Mesenchymal stem cell (in vitro differentiated cells and primary cell): ENCODE data around the gene CLCN4.

Source experiments
- DNase-seq: peaks from one replicate; pipeline ENCODE4 v3.0.0-alpha.2; 2013
- H2AFZ ChIP-seq: one replicate; pipeline ENCODE4 v1.6.1; 2013; ENCODE audit warnings: low read depth, mild to moderate bottlenecking, control low read depth, inconsistent platforms, low read length, moderate library complexity
- H2AK5ac ChIP-seq: 2 replicates; pipeline ENCODE4 v1.6.1; 2013; ENCODE audit warnings: low read length, moderate library complexity, mild to moderate bottlenecking, inconsistent platforms; ENCODE audit not compliant: severe bottlenecking
- H2BK120ac ChIP-seq: one replicate; pipeline ENCODE4 v1.6.1; 2013; ENCODE audit warnings: low read depth, mild to moderate bottlenecking, inconsistent platforms, low read length, moderate library complexity
- H2BK12ac ChIP-seq, 2 experiments: one replicate each; pipeline ENCODE4 v1.6.1; 2013; ENCODE audit warnings: inconsistent platforms in 2 of 2, low read length in 2 of 2, mild to moderate bottlenecking in 2 of 2, moderate library complexity in 2 of 2, control low read depth in 1 of 2
- H2BK15ac ChIP-seq: one replicate; pipeline ENCODE4 v1.6.1; 2013; ENCODE audit warnings: mild to moderate bottlenecking, low read depth, inconsistent platforms; ENCODE audit not compliant: poor library complexity, severe bottlenecking
- H2BK5ac ChIP-seq: 2 replicates; pipeline ENCODE4 v1.6.1; 2013; ENCODE audit warnings: low read depth, mild to moderate bottlenecking, low read length, control low read depth, inconsistent platforms; ENCODE audit not compliant: poor library complexity, severe bottlenecking
- H3K14ac ChIP-seq, 2 experiments: one replicate each; pipeline ENCODE4 v1.6.1; 2013; ENCODE audit warnings: inconsistent platforms in 2 of 2, low read length in 2 of 2, control low read depth in 1 of 2, mild to moderate bottlenecking in 1 of 2, moderate library complexity in 1 of 2
- H3K18ac ChIP-seq, 2 experiments: one replicate each; pipeline ENCODE4 v1.6.1; 2013; ENCODE audit warnings: inconsistent platforms in 2 of 2, low read length in 2 of 2, control low read depth in 1 of 2, low read depth in 1 of 2, mild to moderate bottlenecking in 1 of 2
- H3K23ac ChIP-seq, 2 experiments: one replicate each; pipeline ENCODE4 v1.6.1; 2013; ENCODE audit warnings: inconsistent platforms in 2 of 2, low read length in 2 of 2, mild to moderate bottlenecking in 2 of 2, moderate library complexity in 2 of 2, control low read depth in 1 of 2
- H3K27ac ChIP-seq: 2 replicates; pipeline ENCODE4 v1.5.1; 2013; ENCODE audit warnings: mild to moderate bottlenecking, moderate library complexity, low read length, control low read depth, inconsistent platforms; ENCODE audit not compliant: poor library complexity, severe bottlenecking
- H3K27me3 ChIP-seq, 2 experiments: 2 replicates each; pipeline versions ENCODE4 v1.6.1 to v1.7.0; 2013; ENCODE audit warnings: low read length in 2 of 2, mild to moderate bottlenecking in 2 of 2, moderate library complexity in 2 of 2, control low read depth in 1 of 2, inconsistent platforms in 1 of 2; ENCODE audit not compliant: control insufficient read depth in 1 of 2, insufficient read depth in 1 of 2
- H3K36me3 ChIP-seq, 2 experiments: 2 replicates each; pipeline versions ENCODE4 v1.6.1 to v1.7.0; 2013; ENCODE audit warnings: low read length in 2 of 2, control low read depth in 1 of 2, inconsistent platforms in 1 of 2, low read depth in 1 of 2, mild to moderate bottlenecking in 1 of 2; ENCODE audit not compliant: insufficient read depth in 2 of 2, control insufficient read depth in 1 of 2
- H3K4ac ChIP-seq, 2 experiments: one replicate each; pipeline ENCODE4 v1.6.1; 2013; ENCODE audit warnings: inconsistent platforms in 2 of 2, low read length in 2 of 2, mild to moderate bottlenecking in 2 of 2, moderate library complexity in 2 of 2, control low read depth in 1 of 2, low read depth in 1 of 2
- H3K4me1 ChIP-seq: 2 replicates; pipeline ENCODE4 v1.6.1; 2013; ENCODE audit warnings: low read depth, low read length, control low read depth; ENCODE audit not compliant: control insufficient read depth, insufficient read depth
- H3K4me2 ChIP-seq: 2 replicates; pipeline ENCODE4 v1.6.1; 2013; ENCODE audit warnings: low read length, mild to moderate bottlenecking, inconsistent platforms; ENCODE audit not compliant: poor library complexity, severe bottlenecking
- H3K4me3 ChIP-seq, 2 experiments: 2 replicates each; pipeline versions ENCODE4 v1.5.1 to v1.7.0; 2013; ENCODE audit warnings: low read length in 2 of 2, mild to moderate bottlenecking in 2 of 2, control low read depth in 1 of 2, low read depth in 1 of 2; ENCODE audit not compliant: insufficient read depth in 1 of 2
- H3K79me1 ChIP-seq: replicated peaks from 2 replicates; pipeline ENCODE4 v1.6.1; 2013; ENCODE audit warnings: mild to moderate bottlenecking, control low read depth, low read length, inconsistent platforms; ENCODE audit not compliant: poor library complexity, severe bottlenecking
- H3K9ac ChIP-seq: 2 replicates; pipeline ENCODE4 v1.7.0; 2013; ENCODE audit warnings: mild to moderate bottlenecking, low read length, moderate library complexity
- H3K9me3 ChIP-seq: 2 replicates; pipeline ENCODE4 v1.7.0; 2013; ENCODE audit warnings: mild to moderate bottlenecking, low read length; ENCODE audit not compliant: control insufficient read depth
- H4K8ac ChIP-seq: one replicate; pipeline ENCODE4 v1.6.1; 2013; ENCODE audit warnings: inconsistent platforms, mild to moderate bottlenecking, low read length, moderate library complexity
- H4K91ac ChIP-seq: one replicate; pipeline ENCODE4 v1.6.1; 2013; ENCODE audit warnings: mild to moderate bottlenecking, low read length, inconsistent platforms
- WGBS: methylation state at CpG from one replicate; pipeline ENCODE4 v1.1.7; 2013; ENCODE audit warnings: mixed read lengths; 5-methylcytosine and 5-hydroxymethylcytosine counted together

The CLCN4 gene

GRCh38 chrX:10155137-10155536 is 1.6 kb upstream of the CLCN4 start:
- Histone ChIP-seq H4K8ac (no peak overlapping the region), H2BK5ac (no peak overlapping the region), H2AFZ (no peak overlapping the region), H3K23ac (no peak overlapping the region), H3K79me1 (peaks cover 2% of the 10 kb centered on the region), H3K18ac (no peak overlapping the region), H2BK120ac (no peak overlapping the region), H2BK15ac (no peak overlapping the region), H3K4me1 (no peaks in the 10 kb centered on the region), H3K9me3 (no peaks in the 10 kb centered on the region), H2AK5ac (no peak overlapping the region), H3K27ac (no peak overlapping the region), H3K4ac (no peak overlapping the region), H3K9ac (no peak overlapping the region), H3K36me3 (no peaks in the 10 kb centered on the region), H3K27me3 (peaks cover 0 to 7% of the 10 kb centered on the region in 2 experiments), H3K4me3 (no peak overlapping the region), H3K4me2 (no peak overlapping the region), H3K14ac (no peak overlapping the region), H4K91ac (no peak overlapping the region), H2BK12ac (no peak overlapping the region)
- 80% methylated on average over 1 of the region's 4 CpGs for whole genome bisulfite sequencing
- DNase-seq: no peak

GRCh38 chrX:10157032-10157341 is 212 bp downstream of the CLCN4 start:
- Histone ChIP-seq H3K36me3 (peaks cover 0 to 2% of the 10 kb centered on the region in 2 experiments), H3K18ac (no peak overlapping the region), H3K4ac (no peak overlapping the region), H3K4me2 (no peak overlapping the region), H2BK5ac (no peak overlapping the region), H3K23ac (no peak overlapping the region), H3K9me3 (no peaks in the 10 kb centered on the region), H3K4me3 (peak overlapping the region in 1 of 2 experiments; percentile 70), H2BK120ac (no peak overlapping the region), H4K91ac (no peak overlapping the region), H3K4me1 (no peaks in the 10 kb centered on the region), H3K27me3 (peaks cover 0 to 7% of the 10 kb centered on the region in 2 experiments), H2AFZ (no peak overlapping the region), H3K9ac (peak overlapping the region; percentile 87), H2BK15ac (no peak overlapping the region), H2AK5ac (no peak overlapping the region), H3K79me1 (peaks cover 2% of the 10 kb centered on the region), H2BK12ac (no peak overlapping the region), H4K8ac (no peak overlapping the region), H3K27ac (peak overlapping the region; percentile 60), H3K14ac (no peak overlapping the region)
- WGBS: 18% methylated on average over 6 of the region's 7 CpGs
- DNase-seq: no peak

- no peak overlapping the region for H3K23ac ChIP-seq
- no CpG with 5 or more reads among the region's 3 CpGs for WGBS
Measured at GRCh38 chrX:10157543-10157942, 768 bp downstream of the CLCN4 start.

GRCh38 chrX:10158279-10159144 is 1.7 kb downstream of the CLCN4 start:
- Histone ChIP-seq H3K9ac (peak overlapping the region; percentile 87), H3K4me3 (peak overlapping the region; percentile 43 to 70), H3K4ac (no peak overlapping the region), H2BK5ac (no peak overlapping the region), H3K27me3 (peaks cover 0 to 4% of the 10 kb centered on the region in 2 experiments), H3K4me1 (no peaks in the 10 kb centered on the region), H2BK15ac (no peak overlapping the region), H3K14ac (no peak overlapping the region), H3K23ac (no peak overlapping the region), H3K9me3 (no peaks in the 10 kb centered on the region), H3K4me2 (peak overlapping the region; percentile 84), H4K91ac (no peak overlapping the region), H3K36me3 (peaks cover 0 to 2% of the 10 kb centered on the region in 2 experiments), H2BK12ac (no peak overlapping the region), H3K27ac (no peak overlapping the region), H3K18ac (no peak overlapping the region), H2AFZ (no peak overlapping the region), H2BK120ac (no peak overlapping the region), H2AK5ac (no peak overlapping the region), H4K8ac (no peak overlapping the region), H3K79me1 (peaks cover 2% of the 10 kb centered on the region)
- WGBS: 11% methylated on average over 38 of the region's 64 CpGs
- DNase-seq: peak; percentile 5

More at GRCh38 chrX:10157543-10157942, 768 bp downstream of the CLCN4 start:
- H3K14ac ChIP-seq: no peak overlapping the region
- no peaks in the 10 kb centered on the region for H3K9me3 ChIP-seq
- H3K27me3 ChIP-seq: peaks cover 0 to 7% of the 10 kb centered on the region in 2 experiments
- no peak overlapping the region for H3K4me2 ChIP-seq
- peak; percentile 42 for DNase-seq
- H3K36me3 ChIP-seq: peaks cover 0 to 2% of the 10 kb centered on the region in 2 experiments
- no peak overlapping the region for H3K27ac ChIP-seq
- no peak overlapping the region for H2AFZ ChIP-seq
- H3K4me1 ChIP-seq: no peaks in the 10 kb centered on the region
- H3K79me1 ChIP-seq: peaks cover 2% of the 10 kb centered on the region
- peak overlapping the region in 1 of 2 experiments; percentile 70 for H3K4me3 ChIP-seq
- no peak overlapping the region for H3K4ac ChIP-seq
- no peak overlapping the region for H2BK15ac ChIP-seq
- H4K91ac ChIP-seq: no peak overlapping the region
- H3K18ac ChIP-seq: no peak overlapping the region
- no peak overlapping the region for H2BK12ac ChIP-seq
- H3K9ac ChIP-seq: peak overlapping the region; percentile 87
- H2AK5ac ChIP-seq: no peak overlapping the region
- no peak overlapping the region for H2BK120ac ChIP-seq
- no peak overlapping the region for H2BK5ac ChIP-seq
- no peak overlapping the region for H4K8ac ChIP-seq
